SKM-1 treated with dmso at 0.1 percent for 144 hours (cell line): ENCODE measurements around the gene CTIF.
A peak's percentile ranks its signal among the peaks of the same experiment; 100 is the strongest.

Experiments used
- DNase-seq: peaks from one replicate; lab custom pipeline; 2025; ENCODE audit not compliant: unreplicated experiment; lab: John Stamatoyannopoulos, UW

The CTIF gene

GRCh38 chr18:48599391-48599790 lies 60.6 kb downstream of the CTIF start:
- no peak for DNase-seq

GRCh38 chr18:48600046-48600445 lies 61.2 kb downstream of the CTIF start:
- DNase-seq: no peak

GRCh38 chr18:48600456-48601090 lies 61.7 kb downstream of the CTIF start:
- no peak for DNase-seq

- no peak for DNase-seq
Observed at GRCh38 chr18:48601343-48601742, 62.5 kb downstream of the CTIF start.

GRCh38 chr18:48602759-48603390 lies 64.0 kb downstream of the CTIF start:
- DNase-seq: no peak

DNA sequence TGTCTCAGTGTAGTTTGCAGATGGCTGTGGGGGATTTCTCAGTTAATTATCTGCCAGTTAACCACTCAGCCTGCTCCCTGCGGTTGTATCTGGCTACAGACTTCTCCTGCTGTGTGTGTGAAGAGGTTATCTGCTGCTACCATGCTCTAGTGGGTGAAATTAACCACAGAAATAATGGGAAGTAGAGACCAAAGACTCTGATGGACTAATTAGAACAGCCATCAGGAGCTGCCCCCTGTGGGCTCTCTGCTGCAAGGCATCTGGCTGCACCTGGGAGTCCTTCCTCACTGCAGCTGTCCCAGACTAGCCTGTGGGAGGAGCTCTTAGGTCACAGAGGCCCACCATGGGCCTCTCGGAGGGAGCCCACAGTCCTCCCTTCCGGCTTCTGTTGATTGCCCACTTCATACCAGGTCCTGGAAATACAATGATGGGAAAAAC lies 66.6 kb downstream of the CTIF start:
- DNase-seq: peak; percentile 73

GRCh38 chr18:48607056-48607984 lies 68.5 kb downstream of the CTIF start:
- peak; percentile 1 for DNase-seq

- DNase-seq: no peak
Observed at GRCh38 chr18:48608581-48608980, 69.8 kb downstream of the CTIF start.

DNA sequence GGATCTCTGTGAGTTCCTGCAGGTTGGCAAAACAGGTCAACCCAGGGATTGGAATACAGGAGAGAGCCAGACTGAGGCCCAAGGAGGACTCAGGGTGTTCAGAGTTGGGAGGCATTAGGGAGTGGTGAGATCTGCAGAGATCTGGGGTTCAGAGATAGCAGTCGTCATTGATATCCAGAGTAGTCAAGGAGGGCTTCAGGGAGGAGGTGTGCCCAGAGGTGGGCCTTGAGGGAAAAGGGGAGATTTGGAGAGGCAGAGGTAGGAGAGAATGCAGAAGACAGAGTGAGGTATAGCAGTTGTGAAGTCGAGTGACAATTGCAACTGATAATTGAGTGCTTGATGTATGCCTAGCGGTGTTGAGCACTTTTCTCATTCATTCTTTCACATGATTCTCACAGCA lies 70.3 kb downstream of the CTIF start:
- no peak for DNase-seq

DNA sequence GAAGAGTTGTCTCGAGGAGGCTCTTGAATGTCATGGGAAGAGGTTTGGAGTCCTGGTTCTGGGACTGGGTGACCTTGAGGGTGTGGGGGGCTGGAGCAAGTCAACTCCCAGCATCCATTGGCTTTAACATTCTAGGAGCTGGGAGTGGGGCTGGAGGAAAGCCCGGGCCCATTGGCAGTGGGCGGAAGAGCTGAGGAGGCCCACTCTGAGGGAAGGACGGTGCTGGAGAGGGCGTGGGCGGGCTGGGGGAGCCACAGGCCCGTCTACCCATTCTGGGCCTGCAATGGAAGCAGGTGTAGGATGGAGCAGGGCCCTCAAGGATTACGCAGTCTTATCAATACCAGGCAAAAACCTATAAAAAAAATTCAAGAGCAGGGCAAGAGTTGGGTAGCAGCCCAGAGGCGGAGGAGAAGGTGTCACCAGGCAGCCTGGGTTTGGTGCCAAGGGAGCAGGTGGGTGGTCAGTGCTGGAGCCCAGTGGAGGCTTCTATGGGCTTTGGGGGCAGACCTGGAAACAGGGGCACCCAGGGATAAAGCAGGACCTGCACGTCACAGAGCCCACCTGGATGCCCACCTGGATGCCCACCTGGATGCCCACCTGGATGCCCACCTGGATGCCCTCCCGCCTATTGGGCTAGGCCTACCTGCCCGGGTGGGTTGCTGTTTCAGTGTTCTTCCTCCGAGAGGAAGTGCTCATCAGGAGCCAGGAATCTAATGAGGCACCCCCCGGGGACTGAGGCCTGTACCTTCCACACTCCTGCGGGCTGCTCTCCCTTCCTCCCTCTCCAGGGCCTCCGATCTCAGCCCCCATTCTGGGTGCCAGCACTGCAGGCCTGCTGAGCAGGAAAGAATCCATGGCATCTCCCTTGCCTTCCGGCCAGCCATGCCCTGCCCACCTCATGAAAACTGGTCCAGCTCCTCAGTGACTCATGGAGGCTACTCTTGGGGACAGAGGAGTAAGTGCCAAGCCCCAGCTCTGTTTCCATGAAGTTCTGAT lies 71.3 kb downstream of the CTIF start:
- no peak for DNase-seq

DNA sequence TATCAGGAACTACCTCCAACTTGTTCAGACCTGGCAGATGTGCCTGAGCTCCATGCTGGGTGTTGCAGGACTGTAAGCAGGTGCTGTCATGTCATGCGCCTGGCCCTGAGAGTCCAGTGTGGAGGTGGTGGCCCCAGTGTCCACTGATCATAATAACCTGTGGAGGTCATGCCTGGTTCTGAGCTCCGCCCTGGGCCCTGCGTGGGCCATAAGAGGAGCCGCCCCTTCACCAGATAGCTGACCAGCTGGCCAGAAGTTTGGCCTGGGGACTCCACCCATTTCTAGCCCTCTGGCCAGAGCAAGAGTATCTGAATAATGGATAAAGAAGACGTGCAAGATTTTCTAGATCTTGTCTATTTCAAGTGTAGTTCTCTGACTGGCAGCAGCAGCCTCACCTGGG lies 72.4 kb downstream of the CTIF start:
- no peak for DNase-seq

DNA sequence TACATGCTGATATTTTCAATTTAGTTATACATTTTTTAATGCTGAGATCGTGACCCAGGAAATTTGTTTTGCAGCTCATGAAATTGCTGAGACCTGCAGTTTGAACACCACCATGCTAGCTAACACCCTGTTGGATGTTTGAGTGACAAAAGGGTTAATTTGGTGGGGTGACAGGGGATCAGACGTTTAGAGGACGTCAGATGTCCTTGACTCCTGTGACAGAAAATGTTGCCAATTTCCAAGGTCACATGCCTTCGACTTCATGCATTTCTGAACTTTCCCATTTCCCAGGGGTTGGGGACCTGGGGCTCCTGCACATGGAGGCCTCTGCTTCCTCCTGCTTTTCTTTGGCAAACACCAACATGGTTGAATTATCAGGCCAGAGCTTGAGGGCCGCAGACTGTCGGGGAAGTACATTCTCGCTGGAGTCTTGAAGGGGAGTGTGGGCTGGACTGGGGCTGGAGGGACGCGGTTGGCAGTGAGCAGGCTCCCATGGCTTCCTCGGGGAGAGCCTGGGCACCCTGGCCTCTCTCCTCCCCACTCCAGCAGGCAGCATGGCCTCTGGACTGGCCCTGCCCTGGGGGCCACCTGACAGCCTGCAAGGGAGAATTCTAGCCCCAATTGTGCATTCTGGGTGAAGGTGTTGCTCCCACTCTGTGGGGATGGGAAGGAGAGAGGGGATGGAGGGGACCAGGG lies 73.1 kb downstream of the CTIF start:
- DNase-seq: no peak

DNA sequence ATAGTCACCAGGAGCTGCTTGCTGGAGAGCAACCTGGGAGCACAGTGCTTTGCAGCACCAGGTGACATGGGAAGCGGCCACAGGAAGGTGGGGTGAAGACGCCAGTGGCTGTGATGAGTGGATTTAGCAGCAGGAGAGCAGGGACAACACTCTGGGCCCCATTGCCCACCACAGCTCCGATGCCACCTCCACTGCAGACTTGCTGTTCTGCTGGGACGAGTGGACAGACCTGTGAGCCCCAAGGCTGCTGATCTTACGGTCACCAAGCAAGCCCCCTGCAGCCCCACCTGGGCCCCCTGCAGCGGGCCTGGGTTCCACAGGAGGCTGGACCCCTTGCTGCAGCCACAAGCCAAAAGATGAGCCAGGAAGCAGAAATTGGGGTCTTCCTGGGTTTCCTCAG lies 73.7 kb downstream of the CTIF start:
- DNase-seq: no peak

DNA sequence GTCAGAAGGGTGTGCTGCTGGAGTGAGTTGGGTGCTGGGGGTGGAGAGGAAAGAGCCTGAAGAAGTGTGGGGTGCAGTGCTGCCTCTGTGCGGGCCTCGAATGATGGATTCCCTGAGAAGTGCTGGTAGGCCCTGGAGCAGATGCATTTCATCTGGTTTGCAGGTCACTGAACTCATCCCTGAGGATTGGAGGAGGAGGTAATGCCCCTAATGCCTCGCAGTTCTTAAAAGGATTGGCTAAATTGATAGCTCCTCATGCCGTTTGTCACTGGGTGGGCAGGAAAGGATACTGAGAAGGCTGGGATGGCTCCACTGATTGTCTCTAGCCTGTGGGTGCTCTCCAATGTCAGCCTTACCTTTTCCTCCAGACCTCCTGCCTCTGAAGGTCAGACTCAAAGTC lies 74.1 kb downstream of the CTIF start:
- DNase-seq: no peak

DNA sequence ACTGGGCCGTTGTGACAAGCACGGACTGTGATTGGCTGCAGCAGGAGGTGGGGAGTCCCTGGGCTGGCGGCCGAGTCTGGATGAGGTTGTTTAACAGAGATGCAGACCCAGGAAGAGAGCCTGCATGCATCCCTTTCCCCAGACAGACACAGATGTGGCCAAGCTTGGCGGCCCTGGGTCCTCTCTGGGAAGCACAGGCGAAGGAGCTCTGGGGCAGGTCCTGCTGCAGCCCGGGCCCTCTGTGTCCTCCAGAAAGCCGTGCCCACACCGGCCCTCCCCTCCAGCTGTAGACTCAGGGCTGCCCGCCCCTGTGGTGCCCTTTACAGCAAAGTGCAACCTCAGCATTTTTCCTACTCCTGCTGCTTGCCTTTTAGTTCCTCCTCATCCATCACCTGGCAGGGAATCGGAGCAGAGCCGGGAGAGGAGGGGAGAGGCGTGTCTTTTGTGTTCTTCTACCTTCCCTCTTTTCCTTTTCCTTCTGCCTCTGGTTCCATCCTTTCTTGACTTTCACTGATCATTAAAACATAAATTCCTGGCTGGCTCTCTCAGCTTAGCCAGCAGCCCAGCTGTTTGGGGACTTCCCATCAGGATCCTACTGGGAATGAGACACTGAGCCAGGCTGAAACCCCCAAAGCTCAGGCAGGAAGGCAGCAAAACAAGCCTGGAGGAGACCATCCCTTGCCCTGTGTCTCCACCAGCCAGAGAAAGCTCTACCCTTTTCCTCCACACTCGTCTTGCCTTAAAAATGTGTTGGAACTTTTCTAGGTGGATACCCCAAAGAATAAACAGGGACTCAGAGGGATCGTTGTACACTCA lies 75.0 kb downstream of the CTIF start:
- DNase-seq: no peak

DNA sequence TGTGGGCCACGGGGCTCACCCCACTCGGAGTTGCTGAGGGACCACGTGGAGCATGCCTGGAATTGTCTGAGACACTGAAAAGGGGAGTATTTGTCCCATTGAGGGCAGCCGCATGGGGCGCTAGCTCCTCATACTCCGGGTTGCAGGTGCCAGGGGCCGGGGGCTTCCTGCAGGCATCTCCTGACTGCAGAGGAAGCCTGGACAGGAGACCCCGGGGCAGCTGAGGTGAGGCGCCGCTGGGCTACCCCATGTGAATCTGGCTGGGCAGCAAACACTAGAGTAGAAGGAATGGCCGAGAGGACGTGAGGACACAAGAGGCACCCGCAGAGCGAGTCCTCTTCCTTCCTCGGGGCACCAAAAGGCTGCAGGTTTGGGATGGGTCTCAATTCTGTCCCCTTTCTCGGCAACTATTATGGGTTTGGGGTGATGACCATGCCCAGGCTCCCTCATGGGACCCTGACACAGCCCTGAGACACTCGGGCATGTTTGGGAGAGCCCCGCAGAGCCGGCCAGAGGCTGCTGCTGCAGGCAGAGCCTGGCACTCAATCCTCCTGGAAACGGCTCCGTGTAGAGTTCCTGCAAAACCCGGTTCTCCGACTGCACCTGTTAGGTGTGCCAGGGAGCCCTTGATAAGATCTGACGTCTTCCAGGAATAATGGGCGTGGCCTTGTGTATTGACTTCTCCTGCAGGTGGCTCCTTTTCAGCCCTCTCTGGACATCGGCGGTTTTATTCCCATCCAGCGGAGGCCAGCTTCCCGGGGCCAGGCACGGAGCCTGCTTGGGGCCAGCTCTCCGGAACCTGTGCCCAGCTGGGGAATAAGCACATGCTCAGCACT lies 77.0 kb downstream of the CTIF start:
- DNase-seq: no peak

DNA sequence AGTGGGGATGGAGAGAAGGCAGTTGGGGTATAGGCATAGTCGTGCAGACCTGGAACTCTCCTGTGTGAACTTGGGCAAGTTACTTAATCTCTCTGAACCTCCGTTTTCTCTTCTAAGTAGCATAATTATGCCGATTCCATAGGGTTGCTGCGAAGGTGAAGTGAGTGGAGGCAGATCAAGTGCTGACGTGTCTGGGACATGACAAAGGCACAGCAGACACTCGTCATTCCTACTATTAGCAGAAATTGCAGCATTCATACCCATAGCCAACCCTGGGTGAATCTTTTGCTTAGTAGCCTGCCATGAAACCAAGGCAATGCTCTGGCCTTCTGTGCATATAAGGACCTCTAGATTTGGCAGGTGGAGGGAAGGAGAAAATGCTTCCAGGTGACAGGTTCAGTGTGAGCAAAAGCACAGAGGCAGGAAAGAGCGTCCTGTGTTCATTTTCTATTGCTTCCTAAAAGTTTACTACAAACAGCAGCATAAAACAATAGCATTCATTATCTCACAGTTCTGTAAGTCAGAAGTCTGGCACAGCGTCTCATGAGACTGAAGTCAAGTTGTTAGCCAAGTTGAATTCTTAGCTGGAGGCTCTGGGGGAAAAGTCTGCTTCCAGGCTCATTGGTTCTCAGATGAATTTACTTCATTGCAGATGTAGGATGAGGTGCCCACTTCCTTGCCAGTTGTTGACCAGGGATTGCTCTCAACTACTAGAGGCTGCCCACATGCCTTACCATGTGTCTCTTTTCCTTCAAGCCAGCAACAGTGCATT lies 77.8 kb downstream of the CTIF start:
- no peak for DNase-seq
